GM21737 (cell line): Measurements from ENCODE around the gene CARD19.
"Not testable (repeated sequence)": the region's sequence is repeated elsewhere in the genome, so short reads cannot be mapped to it uniquely, and the experiment has no call there.

Experiments
- ATAC-seq: cut with Tn5 transposase; IDR thresholded peaks from one replicate; pipeline ENCODE4 v1.9.1; 2021; ENCODE audit warnings: mild to moderate bottlenecking, moderate library complexity; ENCODE audit not compliant: unreplicated experiment

The CARD19 gene

GRCh38 chr9:93099551-93100275 is 3.7 kb downstream of the CARD19 start:
- no peak for ATAC-seq

- no peak for ATAC-seq
Observed at GRCh38 chr9:93100276-93100636, 4.2 kb downstream of the CARD19 start.

GRCh38 chr9:93101086-93101485 is 5.1 kb downstream of the CARD19 start:
- not testable (repeated sequence) for ATAC-seq

GRCh38 chr9:93105620-93106019 is 9.6 kb downstream of the CARD19 start:
- ATAC-seq = no peak

GRCh38 chr9:93107151-93107824 is 11.3 kb downstream of the CARD19 start:
- no peak for ATAC-seq

- no peak for ATAC-seq
Observed at GRCh38 chr9:93107825-93108161, 11.8 kb downstream of the CARD19 start.

- ATAC-seq = no peak
Observed at GRCh38 chr9:93108291-93109041, 12.4 kb downstream of the CARD19 start.

GRCh38 chr9:93110311-93110855 is 14.4 kb downstream of the CARD19 start:
- no peak for ATAC-seq

- ATAC-seq = no peak
Observed at GRCh38 chr9:93111001-93111370, 15.0 kb downstream of the CARD19 start.

- no peak for ATAC-seq
Observed at GRCh38 chr9:93111371-93112115, 15.5 kb downstream of the CARD19 start.

GRCh38 chr9:93112116-93112863 is 16.3 kb downstream of the CARD19 start:
- ATAC-seq = no peak

GRCh38 chr9:93112864-93113389 is 16.9 kb downstream of the CARD19 start:
- no peak for ATAC-seq

- no peak for ATAC-seq
Observed at GRCh38 chr9:93114169-93114983, 18.4 kb downstream of the CARD19 start.

- no peak for ATAC-seq
Observed at GRCh38 chr9:93114984-93115335, 18.9 kb downstream of the CARD19 start.

GRCh38 chr9:93115486-93116071 is 19.6 kb downstream of the CARD19 start:
- ATAC-seq = no peak

GRCh38 chr9:93116072-93116961 is 20.3 kb downstream of the CARD19 start:
- no peak for ATAC-seq

GRCh38 chr9:93117521-93117920 is 21.5 kb downstream of the CARD19 start:
- ATAC-seq = not testable (repeated sequence)
